ENCODE results near the gene ATIC.

ATIC gene

GRCh38 chr2:215378045-215378444 lies 66.2 kb downstream of the ATIC start:
- DNase-seq: no peak

- no peak for DNase-seq
Observed at GRCh38 chr2:215379039-215379438, 67.2 kb downstream of the ATIC start.

GRCh38 chr2:215379948-215380347 lies 68.1 kb downstream of the ATIC start:
- DNase-seq: no peak

GRCh38 chr2:215380699-215381098 lies 68.8 kb downstream of the ATIC start:
- DNase-seq: no peak

GRCh38 chr2:215382011-215382410 lies 70.2 kb downstream of the ATIC start:
- DNase-seq: no peak

- DNase-seq: no peak
Observed at GRCh38 chr2:215382480-215382879, 70.6 kb downstream of the ATIC start.

GRCh38 chr2:215383652-215384279 lies 71.9 kb downstream of the ATIC start:
- no peak for DNase-seq

GRCh38 chr2:215384710-215385109 lies 72.9 kb downstream of the ATIC start:
- no peak for DNase-seq

GRCh38 chr2:215386566-215386965 lies 74.7 kb downstream of the ATIC start:
- no peak for DNase-seq

- DNase-seq: no peak
Observed at GRCh38 chr2:215388002-215388728, 76.3 kb downstream of the ATIC start.

GRCh38 chr2:215390550-215390913 lies 78.7 kb downstream of the ATIC start:
- no peak for DNase-seq

GRCh38 chr2:215391531-215391930 lies 79.7 kb downstream of the ATIC start:
- no peak for DNase-seq

- DNase-seq: no peak
Observed at GRCh38 chr2:215392164-215392563, 80.3 kb downstream of the ATIC start.

GRCh38 chr2:215392687-215393270 lies 80.9 kb downstream of the ATIC start:
- DNase-seq: no peak

GRCh38 chr2:215394102-215394805 lies 82.4 kb downstream of the ATIC start:
- DNase-seq: no peak

- DNase-seq: no peak
Observed at GRCh38 chr2:215395687-215396460, 84.0 kb downstream of the ATIC start.

GRCh38 chr2:215396595-215397313 lies 84.9 kb downstream of the ATIC start:
- no peak for DNase-seq

GRCh38 chr2:215397632-215398341 lies 85.9 kb downstream of the ATIC start:
- DNase-seq: no peak

- no peak for DNase-seq
Observed at GRCh38 chr2:215399067-215399716, 87.3 kb downstream of the ATIC start.

All from SW 1271 (cell line).